Measurements from ENCODE around the gene DDX24. TPM values are rescaled to one million over a fixed set of nuclear protein-coding genes. Genes with fewer than 3 reads are reported as not detected.
"Not testable (repeated sequence)": the region's sequence is repeated elsewhere in the genome, so short reads cannot be mapped to it uniquely, and the experiment has no call there.

DDX24 gene
- polyA plus RNA-seq, 3 donors: 51.2 to 68.0 (median 53.8) TPM

DNA sequence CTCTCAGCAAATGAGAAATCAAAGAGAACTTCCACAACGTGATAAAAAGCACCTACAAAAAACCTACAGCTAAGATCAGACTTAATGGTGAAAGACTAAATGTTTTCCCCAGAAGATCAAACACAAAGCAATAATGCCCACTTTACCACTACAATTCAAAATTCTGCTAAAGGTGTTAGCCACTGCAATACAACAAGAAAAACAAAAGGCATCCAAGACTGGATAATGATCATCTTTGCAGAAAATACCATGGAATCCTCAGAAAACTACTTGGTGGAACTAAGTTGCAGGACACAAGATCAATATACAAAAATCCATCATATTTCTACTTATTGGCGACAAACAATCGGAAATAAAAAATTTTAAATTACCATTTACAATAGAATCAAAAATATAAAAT, 6.5 kb downstream of the DDX24 start:
- H2AFZ ChIP-seq (ENCODE audit: insufficient read depth, low read depth, low read length, poor library complexity, severe bottlenecking): no peak overlapping the region
- no peak overlapping the region for H3K4me2 ChIP-seq (replicated peaks; ENCODE audit: extremely low read depth, low read length, poor library complexity, severe bottlenecking)
- WGBS (ENCODE audit: insufficient coverage): no CpG with 5 or more reads among the region's 3 CpGs
- no peak overlapping the region for H3K27ac Mint-ChIP-seq
- H3K4me3 Mint-ChIP-seq: no peak overlapping the region
- peaks cover 16 to 28% of the 10 kb centered on the region in 2 donors for H3K4me1 ChIP-seq (ENCODE audit: control insufficient read depth in 1 of 2, insufficient read depth in 2 of 2, low read length in 2 of 2)
- H3K36me3 Mint-ChIP-seq: peaks cover 48 to 63% of the 10 kb centered on the region in 2 donors
- no peak overlapping the region for H3K27ac ChIP-seq (ENCODE audit: low read depth in 1 of 2, low read length in 2 of 2)
- H3K4me3 ChIP-seq (replicated peaks in 1 of 3; ENCODE audit: low read depth in 2 of 3, low read length in 3 of 3): no peak overlapping the region
- no peaks in the 10 kb centered on the region for H3K27me3 Mint-ChIP-seq (ENCODE audit: low read depth in 3 of 3)
- H3K4me1 Mint-ChIP-seq: peaks cover 32% of the 10 kb centered on the region
- intact Hi-C loops (cut with micrococcal nuclease): no loop called here
- peaks cover 12 to 37% of the 10 kb centered on the region in 2 donors for H3K36me3 ChIP-seq (replicated peaks in 1 of 2; ENCODE audit: control insufficient read depth in 1 of 2, insufficient read depth in 2 of 2, low read length in 2 of 2)
- H3K27me3 ChIP-seq (ENCODE audit: control insufficient read depth in 2 of 2, insufficient read depth in 2 of 2, low read length in 2 of 2): no peaks in the 10 kb centered on the region
- no peak for DNase-seq
- H4K20me1 ChIP-seq (ENCODE audit: insufficient read depth, low read length): peaks cover 58% of the 10 kb centered on the region
- H3K9me3 ChIP-seq (replicated peaks in 1 of 2; ENCODE audit: control insufficient read depth in 1 of 2, insufficient read depth in 1 of 2, low read length in 2 of 2): peaks cover 13 to 20% of the 10 kb centered on the region in 2 donors
- H3K79me2 ChIP-seq (ENCODE audit: insufficient read depth, low read length): peaks cover 99% of the 10 kb centered on the region
- H3K9ac ChIP-seq (ENCODE audit: insufficient read depth, low read length, poor library complexity, severe bottlenecking): no peak overlapping the region
- H3K9me3 Mint-ChIP-seq: peaks cover 34 to 53% (median 41%) of the 10 kb centered on the region in 7 donors
- TF ChIP-seq, protein P1, sequence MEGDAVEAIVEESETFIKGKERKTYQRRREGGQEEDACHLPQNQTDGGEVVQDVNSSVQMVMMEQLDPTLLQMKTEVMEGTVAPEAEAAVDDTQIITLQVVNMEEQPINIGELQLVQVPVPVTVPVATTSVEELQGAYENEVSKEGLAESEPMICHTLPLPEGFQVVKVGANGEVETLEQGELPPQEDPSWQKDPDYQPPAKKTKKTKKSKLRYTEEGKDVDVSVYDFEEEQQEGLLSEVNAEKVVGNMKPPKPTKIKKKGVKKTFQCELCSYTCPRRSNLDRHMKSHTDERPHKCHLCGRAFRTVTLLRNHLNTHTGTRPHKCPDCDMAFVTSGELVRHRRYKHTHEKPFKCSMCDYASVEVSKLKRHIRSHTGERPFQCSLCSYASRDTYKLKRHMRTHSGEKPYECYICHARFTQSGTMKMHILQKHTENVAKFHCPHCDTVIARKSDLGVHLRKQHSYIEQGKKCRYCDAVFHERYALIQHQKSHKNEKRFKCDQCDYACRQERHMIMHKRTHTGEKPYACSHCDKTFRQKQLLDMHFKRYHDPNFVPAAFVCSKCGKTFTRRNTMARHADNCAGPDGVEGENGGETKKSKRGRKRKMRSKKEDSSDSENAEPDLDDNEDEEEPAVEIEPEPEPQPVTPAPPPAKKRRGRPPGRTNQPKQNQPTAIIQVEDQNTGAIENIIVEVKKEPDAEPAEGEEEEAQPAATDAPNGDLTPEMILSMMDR (IDR thresholded peaks at IDR 0.05): no peak

GRCh38 chr14:94072076-94072475, 8.9 kb downstream of the DDX24 start:
- peaks cover 13 to 20% of the 10 kb centered on the region in 2 donors for H3K9me3 ChIP-seq (replicated peaks in 1 of 2; ENCODE audit: control insufficient read depth in 1 of 2, insufficient read depth in 1 of 2, low read length in 2 of 2)
- H2AFZ ChIP-seq (ENCODE audit: insufficient read depth, low read depth, low read length, poor library complexity, severe bottlenecking); intact Hi-C loops (cut with micrococcal nuclease); H3K4me3 ChIP-seq (replicated peaks in 1 of 3; ENCODE audit: low read depth in 2 of 3, low read length in 3 of 3); H3K27me3 Mint-ChIP-seq (ENCODE audit: low read depth in 3 of 3); H3K27ac ChIP-seq (ENCODE audit: low read depth in 1 of 2, low read length in 2 of 2); H3K27ac Mint-ChIP-seq; H3K4me3 Mint-ChIP-seq; H3K4me1 ChIP-seq (ENCODE audit: control insufficient read depth in 1 of 2, insufficient read depth in 2 of 2, low read length in 2 of 2); DNase-seq; H3K4me2 ChIP-seq (replicated peaks; ENCODE audit: extremely low read depth, low read length, poor library complexity, severe bottlenecking); H3K27me3 ChIP-seq (ENCODE audit: control insufficient read depth in 2 of 2, insufficient read depth in 2 of 2, low read length in 2 of 2); H3K9ac ChIP-seq (ENCODE audit: insufficient read depth, low read length, poor library complexity, severe bottlenecking): not testable (repeated sequence)
- H3K4me1 Mint-ChIP-seq: peaks cover 12% of the 10 kb centered on the region
- peaks cover 55% of the 10 kb centered on the region for H4K20me1 ChIP-seq (ENCODE audit: insufficient read depth, low read length)
- 100% methylated on average over 1 of the region's 3 CpGs for WGBS (ENCODE audit: insufficient coverage)
- peaks cover 2 to 17% of the 10 kb centered on the region in 2 donors for H3K36me3 ChIP-seq (replicated peaks in 1 of 2; ENCODE audit: control insufficient read depth in 1 of 2, insufficient read depth in 2 of 2, low read length in 2 of 2)
- H3K79me2 ChIP-seq (ENCODE audit: insufficient read depth, low read length): peaks cover 98% of the 10 kb centered on the region
- H3K9me3 Mint-ChIP-seq: peaks cover 34 to 54% (median 49%) of the 10 kb centered on the region in 7 donors
- peaks cover 36 to 53% of the 10 kb centered on the region in 2 donors for H3K36me3 Mint-ChIP-seq

Measured in CD14-positive monocyte (primary cell).